Measurements from ENCODE around the gene PCDHGB4. TPM values are rescaled to one million over a fixed set of nuclear protein-coding genes. Genes with fewer than 3 reads are reported as not detected.

Gene PCDHGB4
- polyA plus RNA-seq, 2 of the 4 experiments (the other 2 are of a cell fraction): 0.90 to 1.5 TPM

GRCh38 chr5:141402553-141403243 lies 15.2 kb downstream of the PCDHGB4 start, which contains the start of gene PCDHGA9:
TSS of gene PCDHGA9 (plus strand) at chr5:141402778. CDS start at chr5:141402953, 175 bp downstream.
- ChIA-PET CTCF (interaction anchor here (0.7 to 1.2 kb wide), 3 partner anchors 15 to 155 kb away, joined by 3 to 4 read pairs (median 3); partner anchors contain the start of genes PCDHGB3 and PCDHGB7), POLR2A (no interaction called here)
- H3K4me3 ChIP-seq: no peak within 1 kb of the TSS
- H3K4me2 ChIP-seq: no peak within 1 kb of the TSS
- FAIRE-seq (no peak), DNase-seq (ENCODE audit: low read depth in 1 of 2, low spot score in 1 of 2) (no peak), ATAC-seq (no peak)
- H3K9me3 ChIP-seq: peaks cover 75% of the 10 kb centered on the region
- TF ChIP-seq EHF (CRISPR knock-in tag; IDR thresholded peaks at IDR 0.05) (no peak), ESRRA (IDR thresholded peaks at IDR 0.05; ENCODE audit: borderline replicate concordance, low read length) (no peak), JUNB (IDR thresholded peaks at IDR 0.05) (no peak), CTCF (IDR thresholded peaks at IDR 0.05) (no peak), CHD2 (IDR thresholded peaks at IDR 0.05; ENCODE audit: low read length, partially characterized antibody) (no peak), BCL3 (IDR thresholded peaks at IDR 0.05) (no peak), RAD21 (conservative IDR thresholded peaks at IDR 0.05 in 1 of 2, IDR thresholded peaks at IDR 0.05 in 1 of 2) (no peak), RFX5 (IDR thresholded peaks at IDR 0.05) (no peak), KDM5A (IDR thresholded peaks at IDR 0.05) (no peak), MAFK (IDR thresholded peaks at IDR 0.05; ENCODE audit: partially characterized antibody) (no peak), NFE2L2 (conservative IDR thresholded peaks at IDR 0.05; ENCODE audit: low read length) (no peak), NPAS2 (CRISPR knock-in tag; IDR thresholded peaks at IDR 0.05; ENCODE audit: borderline replicate concordance) (no peak), PBX3 (IDR thresholded peaks at IDR 0.05) (no peak)
- TF ChIP-seq, protein P1, sequence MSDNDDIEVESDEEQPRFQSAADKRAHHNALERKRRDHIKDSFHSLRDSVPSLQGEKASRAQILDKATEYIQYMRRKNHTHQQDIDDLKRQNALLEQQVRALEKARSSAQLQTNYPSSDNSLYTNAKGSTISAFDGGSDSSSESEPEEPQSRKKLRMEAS (IDR thresholded peaks at IDR 0.05): no peak
- TF ChIP-seq, protein P2, sequence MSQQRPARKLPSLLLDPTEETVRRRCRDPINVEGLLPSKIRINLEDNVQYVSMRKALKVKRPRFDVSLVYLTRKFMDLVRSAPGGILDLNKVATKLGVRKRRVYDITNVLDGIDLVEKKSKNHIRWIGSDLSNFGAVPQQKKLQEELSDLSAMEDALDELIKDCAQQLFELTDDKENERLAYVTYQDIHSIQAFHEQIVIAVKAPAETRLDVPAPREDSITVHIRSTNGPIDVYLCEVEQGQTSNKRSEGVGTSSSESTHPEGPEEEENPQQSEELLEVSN (IDR thresholded peaks at IDR 0.05; ENCODE audit: borderline replicate concordance, low read depth): no peak
- TF ChIP-seq, protein P3, sequence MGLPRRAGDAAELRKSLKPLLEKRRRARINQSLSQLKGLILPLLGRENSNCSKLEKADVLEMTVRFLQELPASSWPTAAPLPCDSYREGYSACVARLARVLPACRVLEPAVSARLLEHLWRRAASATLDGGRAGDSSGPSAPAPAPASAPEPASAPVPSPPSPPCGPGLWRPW (IDR thresholded peaks at IDR 0.05): no peak
- H3K4me1 ChIP-seq: no peaks in the 10 kb centered on the region
- no peak within 1 kb of the TSS for H3K27ac ChIP-seq
- 72% methylated on average over 27 of the region's 27 CpGs for WGBS (ENCODE audit: missing lambda C conversion rate)

DNA sequence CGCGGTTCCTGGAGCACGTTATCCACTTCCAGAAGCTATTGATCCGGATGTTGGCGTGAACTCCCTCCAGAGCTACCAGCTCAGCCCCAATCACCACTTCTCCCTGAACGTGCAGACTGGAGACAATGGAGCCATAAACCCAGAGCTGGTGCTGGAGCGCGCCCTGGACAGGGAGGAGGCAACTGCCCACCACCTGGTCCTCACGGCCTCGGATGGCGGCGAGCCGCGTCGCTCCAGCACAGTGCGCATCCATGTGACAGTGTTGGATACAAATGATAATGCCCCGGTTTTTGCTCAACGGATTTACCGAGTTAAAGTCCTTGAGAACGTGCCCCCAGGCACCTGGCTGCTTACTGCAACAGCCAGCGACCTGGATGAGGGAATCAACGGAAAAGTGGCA lies 15.9 kb downstream of the PCDHGB4 start:
- POLR2A ChIA-PET: no interaction called here
- H3K9me3 ChIP-seq: peaks cover 76% of the 10 kb centered on the region
- CTCF ChIA-PET: interaction anchor here (0.7 to 1.7 kb wide), 5 partner anchors 15 to 647 kb away, joined by 3 to 4 read pairs (median 3); partner anchors contain the start of genes PCDHGB3 and PCDHGB7
- TF ChIP-seq FOSL2 (IDR thresholded peaks at IDR 0.05) (no peak), FOSL2 (CRISPR knock-in tag; IDR thresholded peaks at IDR 0.05) (no peak), TP53 (CRISPR knock-in tag; IDR thresholded peaks at IDR 0.05) (no peak), EHMT2 (IDR thresholded peaks at IDR 0.05; ENCODE audit: low read depth) (no peak), BHLHE40 (IDR thresholded peaks at IDR 0.05; ENCODE audit: low read depth, low read length) (no peak), BCL3 (IDR thresholded peaks at IDR 0.05) (no peak), RAD21 (conservative IDR thresholded peaks at IDR 0.05 in 1 of 2, IDR thresholded peaks at IDR 0.05 in 1 of 2) (no peak), POLR2AphosphoS2 (conservative IDR thresholded peaks at IDR 0.05; ENCODE audit: low read length) (no peak), HEYL (CRISPR knock-in tag; IDR thresholded peaks at IDR 0.05) (no peak), EHF (CRISPR knock-in tag; IDR thresholded peaks at IDR 0.05) (no peak), HDAC2 (IDR thresholded peaks at IDR 0.05) (no peak)
- TF ChIP-seq, protein P4, sequence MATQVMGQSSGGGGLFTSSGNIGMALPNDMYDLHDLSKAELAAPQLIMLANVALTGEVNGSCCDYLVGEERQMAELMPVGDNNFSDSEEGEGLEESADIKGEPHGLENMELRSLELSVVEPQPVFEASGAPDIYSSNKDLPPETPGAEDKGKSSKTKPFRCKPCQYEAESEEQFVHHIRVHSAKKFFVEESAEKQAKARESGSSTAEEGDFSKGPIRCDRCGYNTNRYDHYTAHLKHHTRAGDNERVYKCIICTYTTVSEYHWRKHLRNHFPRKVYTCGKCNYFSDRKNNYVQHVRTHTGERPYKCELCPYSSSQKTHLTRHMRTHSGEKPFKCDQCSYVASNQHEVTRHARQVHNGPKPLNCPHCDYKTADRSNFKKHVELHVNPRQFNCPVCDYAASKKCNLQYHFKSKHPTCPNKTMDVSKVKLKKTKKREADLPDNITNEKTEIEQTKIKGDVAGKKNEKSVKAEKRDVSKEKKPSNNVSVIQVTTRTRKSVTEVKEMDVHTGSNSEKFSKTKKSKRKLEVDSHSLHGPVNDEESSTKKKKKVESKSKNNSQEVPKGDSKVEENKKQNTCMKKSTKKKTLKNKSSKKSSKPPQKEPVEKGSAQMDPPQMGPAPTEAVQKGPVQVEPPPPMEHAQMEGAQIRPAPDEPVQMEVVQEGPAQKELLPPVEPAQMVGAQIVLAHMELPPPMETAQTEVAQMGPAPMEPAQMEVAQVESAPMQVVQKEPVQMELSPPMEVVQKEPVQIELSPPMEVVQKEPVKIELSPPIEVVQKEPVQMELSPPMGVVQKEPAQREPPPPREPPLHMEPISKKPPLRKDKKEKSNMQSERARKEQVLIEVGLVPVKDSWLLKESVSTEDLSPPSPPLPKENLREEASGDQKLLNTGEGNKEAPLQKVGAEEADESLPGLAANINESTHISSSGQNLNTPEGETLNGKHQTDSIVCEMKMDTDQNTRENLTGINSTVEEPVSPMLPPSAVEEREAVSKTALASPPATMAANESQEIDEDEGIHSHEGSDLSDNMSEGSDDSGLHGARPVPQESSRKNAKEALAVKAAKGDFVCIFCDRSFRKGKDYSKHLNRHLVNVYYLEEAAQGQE (IDR thresholded peaks at IDR 0.05): no peak

More for the DNA sequence above, 15.9 kb downstream of the PCDHGB4 start:
- no peak overlapping the region for H3K4me2 ChIP-seq
- ATAC-seq (no peak), DNase-seq (ENCODE audit: low read depth in 1 of 2, low spot score in 1 of 2) (no peak), FAIRE-seq (no peak)
- no peak overlapping the region for H3K4me3 ChIP-seq
- no peaks in the 10 kb centered on the region for H3K4me1 ChIP-seq
- H3K27ac ChIP-seq: no peak overlapping the region
- 70% methylated on average over 22 of the region's 22 CpGs for WGBS (ENCODE audit: missing lambda C conversion rate)
